AG10803 (cell line): Measurements from ENCODE around the gene ANKRD53.
"Not testable (repeated sequence)": the region's sequence is repeated elsewhere in the genome, so short reads cannot be mapped to it uniquely, and the experiment has no call there.

Experiments
- DNase-seq: peaks from one replicate; pipeline ENCODE4 v3.0.0; 2010; ENCODE audit warnings: low read depth
- H3K4me3 ChIP-seq: 2 replicates; pipeline ENCODE4 v1.5.1; 2011; ENCODE audit warnings: mild to moderate bottlenecking, low read length, control low read depth
- CTCF ChIP-seq: conservative IDR thresholded peaks from 2 replicates; pipeline ENCODE4 v1.5.1; 2011; ENCODE audit warnings: mild to moderate bottlenecking, low read length, control low read depth, inconsistent platforms

Gene ANKRD53

GRCh38 chr2:70994009-70994698, 15.7 kb downstream of the ANKRD53 start:
- peak overlapping the region; percentile 83 for H3K4me3 ChIP-seq
- no peak for TF ChIP-seq CTCF
- no peak for DNase-seq

GRCh38 chr2:70994699-70995425, 16.4 kb downstream of the ANKRD53 start, which contains the start of gene TEX261:
Gene TEX261, minus strand, starts transcription at chr2:70994873. Its CDS starts 116 bp downstream, at chr2:70994757.
- peak; percentile 84 for DNase-seq
- TF ChIP-seq CTCF = peak; percentile 49
- peak within 1 kb of the TSS; percentile 83 for H3K4me3 ChIP-seq

GRCh38 chr2:70995426-70995729, 16.9 kb downstream of the ANKRD53 start:
- H3K4me3 ChIP-seq = peak overlapping the region; percentile 76
- TF ChIP-seq CTCF = peak; percentile 41
- peak; percentile 35 for DNase-seq

- not testable (repeated sequence) for H3K4me3 ChIP-seq, DNase-seq
These were observed 20.5 kb downstream of the ANKRD53 start for GRCh38 chr2:70998885-70999284.

- no peak overlapping the region for H3K4me3 ChIP-seq
- no peak for TF ChIP-seq CTCF
- DNase-seq = no peak
These were observed 20.9 kb downstream of the ANKRD53 start for GRCh38 chr2:70999362-70999761.

GRCh38 chr2:70999931-71000330, 21.5 kb downstream of the ANKRD53 start:
- not testable (repeated sequence) for H3K4me3 ChIP-seq, DNase-seq

GRCh38 chr2:71000780-71001591, 22.6 kb downstream of the ANKRD53 start:
- peak overlapping the region; percentile 46 for H3K4me3 ChIP-seq
- DNase-seq = peak; percentile 64
- peak; percentile 83 for TF ChIP-seq CTCF

GRCh38 chr2:71001592-71001927, 23.1 kb downstream of the ANKRD53 start:
- DNase-seq = no peak
- TF ChIP-seq CTCF = no peak
- no peak overlapping the region for H3K4me3 ChIP-seq
